RWPE2 (cell line): Measurements from ENCODE around the gene LRCH4.
"Not testable (repeated sequence)": the region's sequence is repeated elsewhere in the genome, so short reads cannot be mapped to it uniquely, and the experiment has no call there.

Experiments
- ATAC-seq: fragments of 200-7000 bp; cut with Tn5 transposase; 3 replicates; pipeline ENCODE4 v1.9.1; 2021; ENCODE audit warnings: low read depth
- DNase-seq: peaks from one replicate; pipeline ENCODE4 v3.0.0-alpha.2; 2020; ENCODE audit warnings: low spot score
- H3K27ac ChIP-seq: fragments of 450-650 bp; 2 replicates; pipeline ENCODE4 v1.5.1; 2017; ENCODE audit warnings: mild to moderate bottlenecking; ENCODE audit not compliant: poor library complexity, severe bottlenecking
- H3K27me3 ChIP-seq: fragments of 250-450 bp; sonication (Bioruptor Pico); 2 replicates; pipeline ENCODE4 v1.5.1; 2021; ENCODE audit warnings: mild to moderate bottlenecking, moderate library complexity; ENCODE audit not compliant: insufficient read depth, poor library complexity, severe bottlenecking
- H3K36me3 ChIP-seq: fragments of 250-450 bp; sonication (Bioruptor Pico); 2 replicates; pipeline ENCODE4 v1.5.1; 2020; ENCODE audit warnings: low read depth, mild to moderate bottlenecking, moderate library complexity
- H3K4me1 ChIP-seq: fragments of 250-450 bp; sonication (Bioruptor Pico); 2 replicates; pipeline ENCODE4 v1.5.1; 2021; ENCODE audit warnings: mild to moderate bottlenecking, moderate library complexity; ENCODE audit not compliant: insufficient read depth, poor library complexity, severe bottlenecking
- H3K4me3 ChIP-seq: fragments of 250-450 bp; sonication (Bioruptor Pico); 2 replicates; pipeline ENCODE4 v1.5.1; 2021; ENCODE audit warnings: mild to moderate bottlenecking, moderate library complexity; ENCODE audit not compliant: severe bottlenecking
- H3K9me3 ChIP-seq: fragments of 250-450 bp; sonication (Bioruptor Pico); 2 replicates; pipeline ENCODE4 v1.5.1; 2021; ENCODE audit warnings: mild to moderate bottlenecking, moderate library complexity; ENCODE audit not compliant: severe bottlenecking
- CTCF ChIP-seq: fragments of 450-650 bp; IDR thresholded peaks from one replicate; pipeline ENCODE4 v1.5.1; 2017; ENCODE audit warnings: mild to moderate bottlenecking, moderate library complexity; ENCODE audit not compliant: poor library complexity, severe bottlenecking

LRCH4 gene

GRCh38 chr7:100559127-100559526, 26.8 kb downstream of the LRCH4 start:
- Histone ChIP-seq H3K27me3 (no peaks in the 10 kb centered on the region), H3K27ac (no peak overlapping the region), H3K9me3 (no peaks in the 10 kb centered on the region), H3K4me1 (peaks cover 3% of the 10 kb centered on the region), H3K4me3 (no peak overlapping the region), H3K36me3 (peaks cover 22% of the 10 kb centered on the region)
- DNase-seq, result no peak
- no peak for TF ChIP-seq CTCF
- ATAC-seq, result no peak

- DNase-seq (no peak), ATAC-seq (no peak)
- Histone ChIP-seq H3K9me3 (no peaks in the 10 kb centered on the region), H3K4me3 (no peak overlapping the region), H3K27ac (no peak overlapping the region), H3K36me3 (peaks cover 40% of the 10 kb centered on the region), H3K4me1 (peaks cover 3% of the 10 kb centered on the region), H3K27me3 (no peaks in the 10 kb centered on the region)
- TF ChIP-seq CTCF, result no peak
These were observed 29.4 kb downstream of the LRCH4 start for GRCh38 chr7:100556541-100556940.

GRCh38 chr7:100555701-100556100, 30.2 kb downstream of the LRCH4 start:
- no peak for DNase-seq
- Histone ChIP-seq H3K4me1 (peaks cover 3% of the 10 kb centered on the region), H3K36me3 (peaks cover 40% of the 10 kb centered on the region), H3K27ac (peak overlapping the region; percentile 25), H3K4me3 (no peak overlapping the region), H3K27me3 (no peaks in the 10 kb centered on the region), H3K9me3 (no peaks in the 10 kb centered on the region)
- no peak for ATAC-seq
- TF ChIP-seq CTCF, result no peak

- ATAC-seq (no peak), DNase-seq (no peak)
- Histone ChIP-seq H3K27ac (no peak overlapping the region), H3K27me3 (no peaks in the 10 kb centered on the region), H3K4me3 (no peak overlapping the region), H3K4me1 (peaks cover 5% of the 10 kb centered on the region), H3K9me3 (no peaks in the 10 kb centered on the region), H3K36me3 (peaks cover 57% of the 10 kb centered on the region)
- no peak for TF ChIP-seq CTCF
These were observed 32.9 kb downstream of the LRCH4 start for GRCh38 chr7:100553032-100553431.

- Histone ChIP-seq H3K27me3 (no peaks in the 10 kb centered on the region), H3K4me3 (no peak overlapping the region), H3K36me3 (peaks cover 57% of the 10 kb centered on the region), H3K4me1 (peaks cover 10% of the 10 kb centered on the region), H3K27ac (no peak overlapping the region), H3K9me3 (no peaks in the 10 kb centered on the region)
- no peak for DNase-seq
- TF ChIP-seq CTCF, result no peak
- ATAC-seq, result no peak
These were observed 33.4 kb downstream of the LRCH4 start for GRCh38 chr7:100552532-100552931.

- Histone ChIP-seq H3K4me1 (peaks cover 41% of the 10 kb centered on the region), H3K36me3 (peaks cover 32% of the 10 kb centered on the region), H3K27ac (peak overlapping the region; percentile 98)
- ATAC-seq, DNase-seq, H3K4me3 ChIP-seq, H3K9me3 ChIP-seq, H3K27me3 ChIP-seq: not testable (repeated sequence)
These were observed 37.5 kb downstream of the LRCH4 start for GRCh38 chr7:100548446-100548845.
